Vagina (tissue), 2 donors: Measurements from ENCODE around the gene SLC24A1. TPM values are rescaled to one million over a fixed set of nuclear protein-coding genes. Genes with fewer than 3 reads are reported as not detected.

Experiments used
- DNase-seq, 2 donors: peaks; one replicate each; pipeline ENCODE4 v3.0.0-alpha.2; 2017; ENCODE audit errors: extremely low spot score in 2 of 2
- H3K27ac ChIP-seq: fragments of 200-600 bp; sonication (generic); one replicate; pipeline ENCODE4 v1.5.1; 2019
- H3K27me3 ChIP-seq: fragments of 200-600 bp; sonication (generic); one replicate; pipeline ENCODE4 v1.5.1; 2019
- H3K36me3 ChIP-seq, 2 donors: fragments of 200-600 bp; sonication (generic); one replicate each; pipeline ENCODE4 v1.5.1; 2017 to 2019
- H3K4me1 ChIP-seq: fragments of 200-600 bp; sonication (generic); one replicate; pipeline ENCODE4 v1.5.1; 2019
- H3K4me3 ChIP-seq, 2 donors: fragments of 200-600 bp; sonication (generic); 1 replicate in 1 of 2; 2 replicates in 1 of 2; pipeline ENCODE4 v1.5.1; 2016 to 2019
- H3K9me3 ChIP-seq: fragments of 200-600 bp; sonication (generic); one replicate; pipeline ENCODE4 v1.5.1; 2019
- CTCF ChIP-seq, 3 experiments: fragments of 450-650 bp in 2 of 3; fragments of 200-600 bp in 1 of 3; sonication (generic) in 1 of 3; IDR thresholded peaks; one replicate each; pipeline ENCODE4 v1.5.1; 2017 to 2019; ENCODE audit warnings: antibody characterized with exemption in 3 of 3, mild to moderate bottlenecking in 2 of 3, moderate library complexity in 2 of 3
- POLR2A ChIP-seq, 2 donors: fragments of 450-650 bp; IDR thresholded peaks; one replicate each; pipeline ENCODE4 v1.6.1; 2017; ENCODE audit warnings: antibody characterized with exemption in 2 of 2, mild to moderate bottlenecking in 2 of 2, moderate library complexity in 2 of 2
- POLR2AphosphoS5 ChIP-seq, 2 donors: sonication (generic); formaldehyde crosslinking; IDR thresholded peaks; one replicate each; pipeline ENCODE4 v1.9.0; 2017; ENCODE audit warnings: antibody characterized with exemption in 2 of 2, mild to moderate bottlenecking in 2 of 2, low read depth in 1 of 2; ENCODE audit not compliant: insufficient read depth in 1 of 2
- intact Hi-C: fragments of 100-400 bp; cut with DNase I; formaldehyde crosslinking; loops from one replicate; pipeline ENCODE4 v1.15.1; 2023
- total RNA-seq: library from RNA; depleted of rRNA; stranded (reverse); fragments of >200 nt; gene quantifications from one replicate; pipeline ENCODE4 v1.2.3, GENCODE V29; 2016

Gene SLC24A1
- total RNA-seq, 1 donor from 2014 or later = 7.4 TPM

GRCh38 chr15:65623103-65623502 lies 1.4 kb downstream of the SLC24A1 start:
- H3K27ac ChIP-seq = no peak overlapping the region
- TF ChIP-seq POLR2AphosphoS5 (IDR thresholded peaks at IDR 0.05; ENCODE audit: insufficient read depth in 1 of 2, low read depth in 1 of 2) = no peak
- no peak for TF ChIP-seq CTCF (IDR thresholded peaks at IDR 0.05)
- no peak for TF ChIP-seq POLR2A (IDR thresholded peaks at IDR 0.05)
- H3K36me3 ChIP-seq = no peaks in the 10 kb centered on the region
- H3K4me1 ChIP-seq = no peaks in the 10 kb centered on the region
- H3K9me3 ChIP-seq = no peaks in the 10 kb centered on the region
- no peak for DNase-seq
- intact Hi-C loops = no loop called here
- no peaks in the 10 kb centered on the region for H3K27me3 ChIP-seq
- no peak overlapping the region for H3K4me3 ChIP-seq

GRCh38 chr15:65626856-65627255 lies 5.1 kb downstream of the SLC24A1 start:
- intact Hi-C loops = no loop called here
- TF ChIP-seq CTCF (IDR thresholded peaks at IDR 0.05) = no peak
- TF ChIP-seq POLR2AphosphoS5 (IDR thresholded peaks at IDR 0.05; ENCODE audit: insufficient read depth in 1 of 2, low read depth in 1 of 2) = no peak
- no peak for TF ChIP-seq POLR2A (IDR thresholded peaks at IDR 0.05)
- no peak overlapping the region for H3K4me3 ChIP-seq

GRCh38 chr15:65629548-65629947 lies 7.8 kb downstream of the SLC24A1 start:
- Histone ChIP-seq H3K4me1 (no peaks in the 10 kb centered on the region), H3K9me3 (no peaks in the 10 kb centered on the region), H3K36me3 (no peaks in the 10 kb centered on the region), H3K4me3 (no peak overlapping the region), H3K27me3 (no peaks in the 10 kb centered on the region), H3K27ac (no peak overlapping the region)
- no peak for TF ChIP-seq POLR2AphosphoS5 (IDR thresholded peaks at IDR 0.05; ENCODE audit: insufficient read depth in 1 of 2, low read depth in 1 of 2)
- no peak for TF ChIP-seq CTCF (IDR thresholded peaks at IDR 0.05)
- no peak for TF ChIP-seq POLR2A (IDR thresholded peaks at IDR 0.05)
- intact Hi-C loops = no loop called here
- no peak for DNase-seq

More at GRCh38 chr15:65626856-65627255, 5.1 kb downstream of the SLC24A1 start:
- no peak for DNase-seq
- Histone ChIP-seq H3K27me3 (no peaks in the 10 kb centered on the region), H3K9me3 (no peaks in the 10 kb centered on the region), H3K27ac (no peak overlapping the region), H3K4me1 (no peaks in the 10 kb centered on the region), H3K36me3 (no peaks in the 10 kb centered on the region)

GRCh38 chr15:65630760-65631159 lies 9.0 kb downstream of the SLC24A1 start:
- no peak for TF ChIP-seq POLR2AphosphoS5 (IDR thresholded peaks at IDR 0.05; ENCODE audit: insufficient read depth in 1 of 2, low read depth in 1 of 2)
- no peak for TF ChIP-seq POLR2A (IDR thresholded peaks at IDR 0.05)
- no peak for TF ChIP-seq CTCF (IDR thresholded peaks at IDR 0.05)
- intact Hi-C loops = no loop called here
- no peaks in the 10 kb centered on the region for H3K4me1 ChIP-seq

GRCh38 chr15:65631503-65631902 lies 9.8 kb downstream of the SLC24A1 start:
- intact Hi-C loops = no loop called here
- Histone ChIP-seq H3K36me3 (no peaks in the 10 kb centered on the region), H3K4me3 (no peak overlapping the region), H3K9me3 (no peaks in the 10 kb centered on the region), H3K27me3 (no peaks in the 10 kb centered on the region), H3K27ac (no peak overlapping the region), H3K4me1 (no peaks in the 10 kb centered on the region)
- DNase-seq = no peak
- TF ChIP-seq POLR2AphosphoS5 (IDR thresholded peaks at IDR 0.05; ENCODE audit: insufficient read depth in 1 of 2, low read depth in 1 of 2) (no peak), POLR2A (IDR thresholded peaks at IDR 0.05) (no peak), CTCF (IDR thresholded peaks at IDR 0.05) (no peak)

More at GRCh38 chr15:65630760-65631159, 9.0 kb downstream of the SLC24A1 start:
- DNase-seq = no peak
- no peaks in the 10 kb centered on the region for H3K9me3 ChIP-seq
- H3K36me3 ChIP-seq = no peaks in the 10 kb centered on the region
- no peak overlapping the region for H3K4me3 ChIP-seq
- no peak overlapping the region for H3K27ac ChIP-seq
- no peaks in the 10 kb centered on the region for H3K27me3 ChIP-seq
